Transverse colon (tissue), 4 donors: ENCODE results near the gene TMEM44. TPM values are rescaled to one million over a fixed set of nuclear protein-coding genes. Genes with fewer than 3 reads are reported as not detected.

Experiments
- DNase-seq: peaks from one replicate; pipeline ENCODE4 v3.0.0-alpha.2; 2019
- H3K27ac ChIP-seq, 4 donors: fragments of 200-600 bp; sonication (generic); 2 replicates each; pipeline ENCODE4 v1.5.1; 2016 to 2018; ENCODE audit warnings: inconsistent platforms in 4 of 4
- H3K27me3 ChIP-seq: fragments of 200-600 bp; sonication (generic); 2 replicates; pipeline ENCODE4 v1.5.1; 2017; ENCODE audit warnings: inconsistent platforms
- H3K36me3 ChIP-seq, 4 donors: fragments of 200-600 bp; sonication (generic); 2 replicates each; pipeline ENCODE4 v1.5.1; 2017 to 2019; ENCODE audit warnings: inconsistent platforms in 4 of 4
- H3K4me1 ChIP-seq, 4 donors: fragments of 200-600 bp; sonication (generic); 2 replicates each; pipeline ENCODE4 v1.5.1; 2017 to 2020; ENCODE audit warnings: inconsistent platforms in 4 of 4
- H3K4me3 ChIP-seq, 4 donors: fragments of 200-600 bp; sonication (generic); 1 replicate in 1 of 4; 2 replicates in 3 of 4; pipeline versions ENCODE4 v1.5.1 to v1.6.1; 2017 to 2019; ENCODE audit warnings: inconsistent platforms in 4 of 4
- H3K9me3 ChIP-seq, 2 donors: fragments of 200-600 bp; sonication (generic); 2 replicates each; pipeline ENCODE4 v1.5.1; 2017 to 2019; ENCODE audit warnings: inconsistent platforms in 2 of 2
- CTCF ChIP-seq, 5 experiments: fragments of 200-600 bp in 3 of 5; fragments of 450-650 bp in 2 of 5; sonication (generic) in 3 of 5; IDR thresholded peaks; 1 replicate in 2 of 5; 2 replicates in 3 of 5; pipeline ENCODE4 v1.5.1; 2016 to 2017; ENCODE audit warnings: antibody characterized with exemption in 5 of 5, inconsistent platforms in 3 of 5, mild to moderate bottlenecking in 2 of 5, moderate library complexity in 1 of 5
- EP300 ChIP-seq: sonication (generic); formaldehyde crosslinking; IDR thresholded peaks from one replicate; pipeline ENCODE4 v1.6.1; 2017; ENCODE audit warnings: antibody characterized with exemption, low read depth
- POLR2A ChIP-seq: fragments of 450-650 bp; IDR thresholded peaks from one replicate; pipeline ENCODE4 v1.6.1; 2016; ENCODE audit warnings: antibody characterized with exemption, mild to moderate bottlenecking, moderate library complexity
- POLR2AphosphoS5 ChIP-seq, 3 donors: sonication (generic); formaldehyde crosslinking; IDR thresholded peaks; one replicate each; pipeline ENCODE4 v1.6.1; 2016; ENCODE audit warnings: antibody characterized with exemption in 3 of 3
- WGBS, 2 donors: methylation state at CpG; one replicate each; pipeline ENCODE4 v1.1.5; 2018; ENCODE audit warnings: low coverage in 1 of 2; 5-methylcytosine and 5-hydroxymethylcytosine counted together
- in situ Hi-C, 4 donors: fragments of 200-750 bp; cut with MboI; loops; one replicate each; pipeline versions ENCODE4 v1.15.0 to v1.15.1; 2017; ENCODE audit warnings: low sequenced_read_pairs in 3 of 4, low pct_ligation_motif_present in 1 of 4, low pct_unique_long_range_greater_than_20kb in 1 of 4
- intact Hi-C: fragments of 100-400 bp; cut with DNase I; formaldehyde crosslinking; loops from one replicate; pipeline ENCODE4 v1.15.1; 2023; ENCODE audit warnings: low total_unique reads
- total RNA-seq, 4 donors: library from RNA; depleted of rRNA; stranded (reverse); fragments of >200 nt; gene quantifications; one replicate each; pipeline ENCODE4 v1.1.0, GENCODE V29; 2016

TMEM44 gene
- 100 to 1,000 TPM in 1 of 4 donors, 10 to 100 TPM in 3; 52.0 to 101 (median 58.8) TPM for total RNA-seq

- peak within 1 kb of the TSS; percentile 87 to 91 (median 90) for H3K27ac ChIP-seq
- WGBS, 2 donors: 0% methylated on average over 7 to 25 of the region's 66 CpGs
- intact Hi-C loops: no loop called here
Measured at GRCh38 chr3:194633349-194634004, at the start of gene TMEM44. TSS of gene TMEM44 (minus strand) at chr3:194633419. CDS start at chr3:194633215, 204 bp downstream.

GRCh38 chr3:194682694-194683310 lies 49.6 kb upstream of the TMEM44 start:
- 43% methylated on average over 14 of the region's 14 CpGs; no CpG with 5 or more reads in 1 of the 2 donors for WGBS, 2 donors
- no peaks in the 10 kb centered on the region for H3K27me3 ChIP-seq
- intact Hi-C loops (loop anchor here (2.0 to 10.0 kb wide), 3 partner anchors 424 to 862 kb away; partner anchors contain the start of genes PPP1R2 and XXYLT1), in situ Hi-C loops (loop anchor here (10.0 to 25.0 kb wide), 5 partner anchors 279 to 854 kb away; partner anchors contain the start of gene PPP1R2 (in 2 of the 4))
- TF ChIP-seq EP300 (no peak), POLR2AphosphoS5 (IDR thresholded peaks at IDR 0.05) (peak in 2 of 3 donors; percentile 18 to 20), CTCF (IDR thresholded peaks at IDR 0.05) (peak; percentile 70 to 94 (median 82))
- H3K4me1 ChIP-seq: peaks cover 0 to 32% (median 23%) of the 10 kb centered on the region in 4 donors
- H3K9me3 ChIP-seq: no peaks in the 10 kb centered on the region
- no peaks in the 10 kb centered on the region for H3K36me3 ChIP-seq
- H3K4me3 ChIP-seq: no peak overlapping the region
- H3K27ac ChIP-seq: peak overlapping the region in 3 of 4 donors; percentile 26 to 52 (median 37)
- peak; percentile 79 for DNase-seq

More at GRCh38 chr3:194633349-194634004, at the start of gene TMEM44:
- in situ Hi-C loops: no loop called here
- Histone ChIP-seq H3K9me3 (no peaks in the 10 kb centered on the region), H3K36me3 (no peaks in the 10 kb centered on the region), H3K27me3 (no peaks in the 10 kb centered on the region), H3K4me1 (peaks cover 0 to 13% (median 3%) of the 10 kb centered on the region in 4 donors), H3K4me3 (peak within 1 kb of the TSS; percentile 54 to 87 (median 73))
- DNase-seq: peak; percentile 90
- no peak for TF ChIP-seq EP300
- TF ChIP-seq POLR2A: peak; percentile 70
- peak; percentile 46 to 78 (median 56) for TF ChIP-seq CTCF (IDR thresholded peaks at IDR 0.05)
- TF ChIP-seq POLR2AphosphoS5 (IDR thresholded peaks at IDR 0.05): peak; percentile 37 to 78 (median 75)

GRCh38 chr3:194682189-194682693 lies 49.0 kb upstream of the TMEM44 start:
- H3K4me1 ChIP-seq: peaks cover 0 to 26% (median 18%) of the 10 kb centered on the region in 4 donors
- H3K27ac ChIP-seq: peak overlapping the region in 1 of 4 donors; percentile 37
- H3K36me3 ChIP-seq: no peaks in the 10 kb centered on the region
- TF ChIP-seq CTCF (IDR thresholded peaks at IDR 0.05) (no peak), POLR2A (no peak), POLR2AphosphoS5 (IDR thresholded peaks at IDR 0.05) (no peak), EP300 (no peak)
- H3K9me3 ChIP-seq: no peaks in the 10 kb centered on the region
- no peak overlapping the region for H3K4me3 ChIP-seq
- no peak for DNase-seq
- 21% methylated on average over 4 of the region's 4 CpGs; no CpG with 5 or more reads in 1 of the 2 donors for WGBS, 2 donors
- in situ Hi-C loops: loop anchor here (10.0 to 25.0 kb wide), 5 partner anchors 280 to 855 kb away; partner anchors contain the start of gene PPP1R2 (in 2 of the 4)
- H3K27me3 ChIP-seq: no peaks in the 10 kb centered on the region
- intact Hi-C loops: loop anchor here (2.0 to 10.0 kb wide), 3 partner anchors 425 to 863 kb away; partner anchors contain the start of genes PPP1R2 and XXYLT1
